ENCODE data around the gene XPNPEP3.
A peak's percentile ranks its signal among the peaks of the same experiment; 100 is the strongest.
"Not testable (repeated sequence)": the region's sequence is repeated elsewhere in the genome, so short reads cannot be mapped to it uniquely, and the experiment has no call there.

Gene XPNPEP3

DNA sequence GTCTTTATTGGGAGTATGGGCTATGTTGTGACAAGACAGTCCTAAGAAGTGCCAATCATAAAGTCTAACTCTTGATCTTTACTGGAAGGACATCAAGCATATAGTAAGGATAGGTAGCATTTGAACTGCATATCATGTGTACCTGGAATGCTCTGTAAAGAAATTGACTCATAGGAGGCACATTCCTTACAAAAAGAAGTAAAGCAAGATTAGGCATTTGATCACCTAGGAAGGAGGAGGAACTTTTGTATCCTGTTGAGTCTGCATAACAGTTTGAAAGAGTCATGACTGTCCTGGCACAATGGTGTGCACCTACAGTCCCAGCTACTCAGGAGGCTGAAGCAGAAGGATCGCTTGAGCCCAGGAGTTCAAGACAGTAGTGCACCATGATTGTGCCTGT is 47.2 kb downstream of the XPNPEP3 start:
- Histone ChIP-seq H3K4me3 (ENCODE audit: low read length) (no peak overlapping the region), H3K9ac (ENCODE audit: low read length) (no peak overlapping the region), H3K4me1 (ENCODE audit: control insufficient read depth, insufficient read depth, low read length) (peaks cover 2% of the 10 kb centered on the region), H3K9me3 (ENCODE audit: control insufficient read depth, low read length) (no peaks in the 10 kb centered on the region), H3K27me3 (replicated peaks; ENCODE audit: control insufficient read depth, insufficient read depth, low read length) (no peaks in the 10 kb centered on the region), H3K36me3 (ENCODE audit: control insufficient read depth, insufficient read depth, low read length, severe bottlenecking) (peaks cover 28% of the 10 kb centered on the region)
- no peak for DNase-seq (ENCODE audit: low read depth)

- peaks cover 46% of the 10 kb centered on the region for H3K36me3 ChIP-seq (ENCODE audit: control insufficient read depth, insufficient read depth, low read length, severe bottlenecking)
- no peak overlapping the region for H3K9ac ChIP-seq (ENCODE audit: low read length)
- no peaks in the 10 kb centered on the region for H3K27me3 ChIP-seq (replicated peaks; ENCODE audit: control insufficient read depth, insufficient read depth, low read length)
- no peak overlapping the region for H3K4me3 ChIP-seq (ENCODE audit: low read length)
- no peak for DNase-seq (ENCODE audit: low read depth)
- peaks cover 12% of the 10 kb centered on the region for H3K4me1 ChIP-seq (ENCODE audit: control insufficient read depth, insufficient read depth, low read length)
- no peaks in the 10 kb centered on the region for H3K9me3 ChIP-seq (ENCODE audit: control insufficient read depth, low read length)
These were observed 51.9 kb downstream of the XPNPEP3 start for GRCh38 chr22:40908895-40909294.

- H3K4me3 ChIP-seq (ENCODE audit: low read length), result no peak overlapping the region
- peak; percentile 33 for DNase-seq (ENCODE audit: low read depth)
- H3K4me1 ChIP-seq (ENCODE audit: control insufficient read depth, insufficient read depth, low read length), result peaks cover 12% of the 10 kb centered on the region
- H3K9ac ChIP-seq (ENCODE audit: low read length), result no peak overlapping the region
- no peaks in the 10 kb centered on the region for H3K9me3 ChIP-seq (ENCODE audit: control insufficient read depth, low read length)
- peaks cover 56% of the 10 kb centered on the region for H3K36me3 ChIP-seq (ENCODE audit: control insufficient read depth, insufficient read depth, low read length, severe bottlenecking)
- no peaks in the 10 kb centered on the region for H3K27me3 ChIP-seq (replicated peaks; ENCODE audit: control insufficient read depth, insufficient read depth, low read length)
These were observed 54.8 kb downstream of the XPNPEP3 start for GRCh38 chr22:40911772-40912171.

- not testable (repeated sequence) for H3K27me3 ChIP-seq (replicated peaks; ENCODE audit: control insufficient read depth, insufficient read depth, low read length); H3K9me3 ChIP-seq (ENCODE audit: control insufficient read depth, low read length); H3K9ac ChIP-seq (ENCODE audit: low read length); DNase-seq (ENCODE audit: low read depth); H3K4me3 ChIP-seq (ENCODE audit: low read length)
- Histone ChIP-seq H3K36me3 (ENCODE audit: control insufficient read depth, insufficient read depth, low read length, severe bottlenecking) (peaks cover 62% of the 10 kb centered on the region), H3K4me1 (ENCODE audit: control insufficient read depth, insufficient read depth, low read length) (peaks cover 12% of the 10 kb centered on the region)
These were observed 56.0 kb downstream of the XPNPEP3 start for GRCh38 chr22:40912987-40913386.

GRCh38 chr22:40919446-40919845 is 62.5 kb downstream of the XPNPEP3 start:
- Histone ChIP-seq H3K36me3 (ENCODE audit: control insufficient read depth, insufficient read depth, low read length, severe bottlenecking) (peaks cover 59% of the 10 kb centered on the region), H3K4me1 (ENCODE audit: control insufficient read depth, insufficient read depth, low read length) (peaks cover 17% of the 10 kb centered on the region), H3K9ac (ENCODE audit: low read length) (no peak overlapping the region), H3K27me3 (replicated peaks; ENCODE audit: control insufficient read depth, insufficient read depth, low read length) (no peaks in the 10 kb centered on the region), H3K9me3 (ENCODE audit: control insufficient read depth, low read length) (no peaks in the 10 kb centered on the region), H3K4me3 (ENCODE audit: low read length) (no peak overlapping the region)
- peak; percentile 78 for DNase-seq (ENCODE audit: low read depth)

GRCh38 chr22:40920526-40920925 is 63.6 kb downstream of the XPNPEP3 start:
- no peak for DNase-seq (ENCODE audit: low read depth)
- H3K36me3 ChIP-seq (ENCODE audit: control insufficient read depth, insufficient read depth, low read length, severe bottlenecking), result peaks cover 60% of the 10 kb centered on the region

GRCh38 chr22:40922484-40923303 is 65.7 kb downstream of the XPNPEP3 start:
- Histone ChIP-seq H3K36me3 (ENCODE audit: control insufficient read depth, insufficient read depth, low read length, severe bottlenecking) (peaks cover 58% of the 10 kb centered on the region), H3K4me3 (ENCODE audit: low read length) (no peak overlapping the region), H3K27me3 (replicated peaks; ENCODE audit: control insufficient read depth, insufficient read depth, low read length) (no peaks in the 10 kb centered on the region), H3K9me3 (ENCODE audit: control insufficient read depth, low read length) (no peaks in the 10 kb centered on the region), H3K4me1 (ENCODE audit: control insufficient read depth, insufficient read depth, low read length) (peaks cover 17% of the 10 kb centered on the region), H3K9ac (ENCODE audit: low read length) (peak overlapping the region; percentile 33)
- peak; percentile 89 for DNase-seq (ENCODE audit: low read depth)

More at GRCh38 chr22:40920526-40920925, 63.6 kb downstream of the XPNPEP3 start:
- H3K4me3 ChIP-seq (ENCODE audit: low read length), result no peak overlapping the region
- no peaks in the 10 kb centered on the region for H3K9me3 ChIP-seq (ENCODE audit: control insufficient read depth, low read length)
- no peaks in the 10 kb centered on the region for H3K27me3 ChIP-seq (replicated peaks; ENCODE audit: control insufficient read depth, insufficient read depth, low read length)
- H3K9ac ChIP-seq (ENCODE audit: low read length), result no peak overlapping the region
- H3K4me1 ChIP-seq (ENCODE audit: control insufficient read depth, insufficient read depth, low read length), result peaks cover 17% of the 10 kb centered on the region

- peaks cover 6% of the 10 kb centered on the region for H3K4me1 ChIP-seq (ENCODE audit: control insufficient read depth, insufficient read depth, low read length)
- no peak overlapping the region for H3K4me3 ChIP-seq (ENCODE audit: low read length)
- peaks cover 67% of the 10 kb centered on the region for H3K36me3 ChIP-seq (ENCODE audit: control insufficient read depth, insufficient read depth, low read length, severe bottlenecking)
- DNase-seq (ENCODE audit: low read depth), result no peak
- H3K9ac ChIP-seq (ENCODE audit: low read length), result no peak overlapping the region
- no peaks in the 10 kb centered on the region for H3K27me3 ChIP-seq (replicated peaks; ENCODE audit: control insufficient read depth, insufficient read depth, low read length)
- no peaks in the 10 kb centered on the region for H3K9me3 ChIP-seq (ENCODE audit: control insufficient read depth, low read length)
These were observed 71.7 kb downstream of the XPNPEP3 start for GRCh38 chr22:40928657-40929056.

- peak; percentile 43 for DNase-seq (ENCODE audit: low read depth)
- Histone ChIP-seq H3K9ac (ENCODE audit: low read length) (no peak overlapping the region), H3K36me3 (ENCODE audit: control insufficient read depth, insufficient read depth, low read length, severe bottlenecking) (peaks cover 39% of the 10 kb centered on the region), H3K4me1 (ENCODE audit: control insufficient read depth, insufficient read depth, low read length) (peaks cover 6% of the 10 kb centered on the region), H3K27me3 (replicated peaks; ENCODE audit: control insufficient read depth, insufficient read depth, low read length) (no peaks in the 10 kb centered on the region), H3K9me3 (ENCODE audit: control insufficient read depth, low read length) (no peaks in the 10 kb centered on the region), H3K4me3 (ENCODE audit: low read length) (no peak overlapping the region)
These were observed 75.4 kb downstream of the XPNPEP3 start for GRCh38 chr22:40932396-40932795.

DNA sequence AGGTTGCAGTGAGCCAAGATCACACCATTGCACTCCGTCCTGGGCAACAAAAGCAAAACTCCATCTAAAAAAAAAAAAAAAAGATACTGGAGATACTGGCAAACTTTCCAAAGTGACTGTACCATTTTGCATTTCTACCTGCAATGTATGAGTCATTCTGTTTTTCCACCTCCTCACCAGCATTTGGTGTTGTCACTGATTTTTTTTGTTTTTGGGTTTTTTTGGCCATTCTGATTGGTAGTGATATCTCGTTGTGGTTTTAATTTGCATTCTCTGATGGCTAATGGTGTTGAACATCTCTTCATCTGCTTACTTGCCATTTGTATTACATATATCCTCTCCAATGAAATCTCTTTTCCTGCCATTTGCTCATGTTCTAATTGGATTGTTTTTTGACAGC is 82.3 kb downstream of the XPNPEP3 start:
- Histone ChIP-seq H3K9me3 (ENCODE audit: control insufficient read depth, low read length) (no peaks in the 10 kb centered on the region), H3K4me3 (ENCODE audit: low read length) (no peak overlapping the region), H3K4me1 (ENCODE audit: control insufficient read depth, insufficient read depth, low read length) (no peaks in the 10 kb centered on the region), H3K9ac (ENCODE audit: low read length) (no peak overlapping the region), H3K27me3 (replicated peaks; ENCODE audit: control insufficient read depth, insufficient read depth, low read length) (no peaks in the 10 kb centered on the region), H3K36me3 (ENCODE audit: control insufficient read depth, insufficient read depth, low read length, severe bottlenecking) (peaks cover 8% of the 10 kb centered on the region)
- DNase-seq (ENCODE audit: low read depth), result no peak

GRCh38 chr22:40950962-40951794 is 94.2 kb downstream of the XPNPEP3 start, which contains the start of gene RBX1:
TSS of gene RBX1 (plus strand) at chr22:40951378. CDS start at chr22:40951399, 21 bp downstream.
- no peaks in the 10 kb centered on the region for H3K9me3 ChIP-seq (ENCODE audit: control insufficient read depth, low read length)
- H3K4me3 ChIP-seq (ENCODE audit: low read length), result peak within 1 kb of the TSS; percentile 99
- peaks cover 27% of the 10 kb centered on the region for H3K4me1 ChIP-seq (ENCODE audit: control insufficient read depth, insufficient read depth, low read length)
- DNase-seq (ENCODE audit: low read depth), result peak; percentile 99
- H3K9ac ChIP-seq (ENCODE audit: low read length), result peak within 1 kb of the TSS; percentile 100
- no peaks in the 10 kb centered on the region for H3K27me3 ChIP-seq (replicated peaks; ENCODE audit: control insufficient read depth, insufficient read depth, low read length)
- H3K36me3 ChIP-seq (ENCODE audit: control insufficient read depth, insufficient read depth, low read length, severe bottlenecking), result peaks cover 19% of the 10 kb centered on the region
